Keratinocyte (primary cell): Measurements from ENCODE around the gene RCE1. TPM values are rescaled to one million over a fixed set of nuclear protein-coding genes. Genes with fewer than 3 reads are reported as not detected.
A peak's percentile ranks its signal among the peaks of the same experiment; 100 is the strongest.

Source experiments
- DNase-seq: peaks from one replicate; pipeline ENCODE4 v3.0.0-alpha.2; 2011; ENCODE audit warnings: low read depth, missing footprints, low spot score
- FAIRE-seq: peaks from 2 replicates; lab custom pipeline; 2011; peaks lifted over from hg19 to GRCh38; lab: Jason Lieb, UNC
- H2AFZ ChIP-seq: 2 replicates; pipeline ENCODE4 v1.6.0; 2012; ENCODE audit warnings: low read length, control low read depth, inconsistent platforms; ENCODE audit not compliant: control insufficient read depth
- H3K27ac ChIP-seq: 2 replicates; pipeline ENCODE4 v1.5.1; 2011; ENCODE audit warnings: low read length; ENCODE audit not compliant: control insufficient read depth, insufficient read depth
- H3K27me3 ChIP-seq: 3 replicates; pipeline ENCODE4 v1.6.0; 2011; ENCODE audit warnings: low read length; ENCODE audit not compliant: control insufficient read depth, insufficient read depth; ENCODE audit errors: extremely low read depth
- H3K36me3 ChIP-seq, 2 experiments: 2 replicates in 1 of 2; 3 replicates in 1 of 2; pipeline ENCODE4 v1.5.1; 2011; ENCODE audit warnings: low read length in 2 of 2, mild to moderate bottlenecking in 1 of 2; ENCODE audit not compliant: control insufficient read depth in 2 of 2, insufficient read depth in 2 of 2; ENCODE audit errors: extremely low read depth in 1 of 2
- H3K4me1 ChIP-seq: 3 replicates; pipeline ENCODE4 v1.5.1; 2011; ENCODE audit warnings: low read length; ENCODE audit not compliant: control insufficient read depth, insufficient read depth; ENCODE audit errors: extremely low read depth
- H3K4me2 ChIP-seq: 3 replicates; pipeline ENCODE4 v1.6.0; 2011; ENCODE audit warnings: low read depth, low read length; ENCODE audit not compliant: control insufficient read depth, insufficient read depth; ENCODE audit errors: extremely low read depth
- H3K4me3 ChIP-seq, 3 experiments: fragments of 200-600 bp in 1 of 3; sonication (generic) in 1 of 3; 2 replicates in 2 of 3; 3 replicates in 1 of 3; pipeline ENCODE4 v1.5.1; 2011 to 2016; ENCODE audit warnings: low read length in 3 of 3, mild to moderate bottlenecking in 3 of 3, control low read depth in 2 of 3, inconsistent platforms in 1 of 3, low read depth in 1 of 3, mixed read lengths in 1 of 3, mixed run types in 1 of 3, moderate library complexity in 1 of 3; ENCODE audit not compliant: control insufficient read depth in 2 of 3, insufficient read depth in 2 of 3; ENCODE audit errors: extremely low read depth in 1 of 3
- H3K79me2 ChIP-seq: 2 replicates; pipeline ENCODE4 v1.6.0; 2012; ENCODE audit warnings: low read length; ENCODE audit not compliant: control insufficient read depth, insufficient read depth
- H3K9ac ChIP-seq: 3 replicates; pipeline ENCODE4 v1.6.0; 2011; ENCODE audit warnings: low read length; ENCODE audit not compliant: control insufficient read depth, insufficient read depth; ENCODE audit errors: extremely low read depth
- H3K9me1 ChIP-seq: 3 replicates; pipeline ENCODE4 v1.6.0; 2011; ENCODE audit warnings: low read length; ENCODE audit not compliant: control insufficient read depth, insufficient read depth; ENCODE audit errors: extremely low read depth
- H3K9me3 ChIP-seq: 2 replicates; pipeline ENCODE4 v1.5.1; 2012; ENCODE audit warnings: low read depth, low read length; ENCODE audit not compliant: control insufficient read depth
- H4K20me1 ChIP-seq: 3 replicates; pipeline ENCODE4 v1.6.0; 2011; ENCODE audit warnings: low read length; ENCODE audit not compliant: control insufficient read depth, insufficient read depth; ENCODE audit errors: extremely low read depth
- CTCF ChIP-seq, 3 experiments: IDR thresholded peaks in 1 of 3; conservative IDR thresholded peaks in 1 of 3; optimal IDR thresholded peaks in 1 of 3; 2 replicates in 2 of 3; 3 replicates in 1 of 3; pipeline versions ENCODE3 to v1.5.1; 2011; ENCODE audit warnings: low read length in 3 of 3, mild to moderate bottlenecking in 3 of 3, moderate library complexity in 2 of 3, control low read depth in 1 of 3, inconsistent platforms in 1 of 3; ENCODE audit not compliant: insufficient read depth in 2 of 3; ENCODE audit errors: extremely low read depth in 1 of 3
- EZH2 ChIP-seq: IDR thresholded peaks from one replicate; pipeline ENCODE4 v1.6.1; 2012; ENCODE audit warnings: inconsistent platforms, mild to moderate bottlenecking, low read length, moderate library complexity
- dilution Hi-C: fragments of 300-500 bp; cut with MboI; formaldehyde crosslinking; loops from one replicate; pipeline ENCODE4 v1.7.0; 2020; ENCODE audit warnings: low sequenced_read_pairs; ENCODE audit not compliant: extremely low pct_ligation_motif_present
- polyA plus RNA-seq, 5 experiments: library from polyadenylated mRNA; depleted of rRNA in 3 of 5; stranded (reverse) in 3 of 5; stranded (forward) in 1 of 5; unstranded in 1 of 5; fragments of >200 nt; gene quantifications; 1 replicate in 1 of 5; 2 replicates in 3 of 5; 3 replicates in 1 of 5; pipeline versions ENCODE4 v1.2.1 to v1.2.3, GENCODE V29; 2011 to 2012; ENCODE audit warnings: missing spikeins in 2 of 5, low read depth in 1 of 5, low replicate concordance in 1 of 5

RCE1 gene
- polyA plus RNA-seq, 1 donor (not counting 4 experiments of a cell fraction or from before 2014, with no cell fraction given): 11.2 TPM

DNA sequence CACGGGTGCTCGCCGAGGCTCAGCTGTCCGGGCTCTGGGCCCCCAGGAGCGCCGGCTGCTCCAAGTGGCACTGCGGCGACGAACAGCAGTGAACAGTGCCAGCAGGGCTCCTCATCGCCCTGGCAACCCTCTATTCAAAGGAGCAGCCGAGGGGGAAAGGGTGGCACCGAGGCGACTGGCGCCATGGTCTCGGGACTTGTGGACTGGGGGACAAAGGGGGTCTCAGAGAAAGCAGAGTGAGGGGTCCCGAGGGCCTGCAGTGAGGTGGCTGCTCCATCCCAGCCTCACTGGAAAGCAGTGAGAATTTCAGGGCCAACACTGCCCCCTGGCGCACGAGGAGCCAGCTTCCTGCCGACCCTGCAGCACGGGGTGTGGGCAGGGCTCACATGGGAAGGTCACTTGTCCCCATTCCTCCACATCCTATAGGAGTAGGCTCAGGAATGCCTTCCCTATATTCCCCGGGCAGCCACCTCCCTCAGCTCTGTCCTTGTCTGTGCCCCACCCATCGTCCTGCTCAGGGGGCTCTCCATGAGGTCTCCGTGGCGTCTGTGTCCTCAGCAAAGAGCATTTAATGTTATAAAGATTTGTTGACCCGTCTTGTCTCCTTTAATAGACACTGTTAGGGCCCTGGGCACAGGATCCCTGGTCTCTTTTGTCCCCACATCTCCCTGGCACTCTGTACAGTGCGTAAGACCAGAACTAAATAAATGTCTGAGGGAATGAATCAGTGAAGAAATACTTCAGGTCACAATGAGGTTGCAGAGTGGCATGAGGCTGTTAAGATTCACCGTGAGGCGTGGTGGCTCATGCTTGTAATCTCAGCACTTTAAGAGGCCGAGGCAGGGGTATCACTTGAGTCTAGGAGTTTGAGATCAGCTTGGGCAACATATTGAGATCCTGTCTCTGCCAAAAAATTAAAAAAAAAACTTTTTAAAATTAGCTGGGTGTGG lies 40.0 kb downstream of the RCE1 start:
- FAIRE-seq (peak; percentile 73), DNase-seq (no peak)
- H3K27ac ChIP-seq: peak overlapping the region; percentile 50
- peaks cover 13% of the 10 kb centered on the region for H3K79me2 ChIP-seq
- H3K27me3 ChIP-seq: no peaks in the 10 kb centered on the region
- H2AFZ ChIP-seq: no peak overlapping the region
- H3K4me2 ChIP-seq: peak overlapping the region; percentile 58
- H3K4me3 ChIP-seq: no peak overlapping the region
- H4K20me1 ChIP-seq: peaks cover 22% of the 10 kb centered on the region
- no peaks in the 10 kb centered on the region for H3K9me3 ChIP-seq
- H3K4me1 ChIP-seq: peaks cover 48% of the 10 kb centered on the region
- dilution Hi-C loops: no loop called here
- H3K9ac ChIP-seq: peak overlapping the region; percentile 49
- H3K36me3 ChIP-seq: peaks cover 5 to 17% of the 10 kb centered on the region in 2 experiments
- peaks cover 6% of the 10 kb centered on the region for H3K9me1 ChIP-seq
- no peak for TF ChIP-seq EZH2
- TF ChIP-seq CTCF (optimal IDR thresholded peaks at IDR 0.05 in 1 of 3, IDR thresholded peaks at IDR 0.05 in 1 of 3, conservative IDR thresholded peaks at IDR 0.05 in 1 of 3; ENCODE audit: extremely low read depth in 1 of 3, insufficient read depth in 2 of 3, low read length in 3 of 3): peak; percentile 82 to 95 (median 90)

DNA sequence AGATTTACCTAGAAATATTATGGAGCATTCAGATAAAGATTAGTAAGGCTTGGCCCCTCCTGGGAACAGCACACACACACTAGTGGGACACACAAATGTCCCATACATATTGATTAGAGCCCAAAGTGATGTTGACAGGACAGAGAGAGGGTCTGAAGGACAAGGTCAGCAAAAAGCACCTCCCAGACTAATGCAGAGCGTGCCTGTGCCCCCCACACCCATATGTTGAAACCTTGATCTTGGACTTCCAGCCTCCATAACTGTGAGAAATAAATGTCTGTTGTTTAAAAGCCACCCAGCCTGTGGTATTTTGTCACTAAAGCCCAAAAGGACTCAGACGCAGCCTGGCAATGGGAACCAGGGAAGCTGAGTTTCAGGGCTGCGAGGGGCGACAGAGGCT lies 41.2 kb downstream of the RCE1 start:
- no peak overlapping the region for H3K9ac ChIP-seq
- no peak overlapping the region for H2AFZ ChIP-seq
- H3K4me1 ChIP-seq: peaks cover 39% of the 10 kb centered on the region
- no peaks in the 10 kb centered on the region for H3K27me3 ChIP-seq
- FAIRE-seq (no peak), DNase-seq (no peak)
- dilution Hi-C loops: no loop called here
- peaks cover 18% of the 10 kb centered on the region for H4K20me1 ChIP-seq
- no peak overlapping the region for H3K4me3 ChIP-seq
- H3K4me2 ChIP-seq: no peak overlapping the region
- peaks cover 6% of the 10 kb centered on the region for H3K9me1 ChIP-seq
- H3K79me2 ChIP-seq: peaks cover 7% of the 10 kb centered on the region
- H3K27ac ChIP-seq: no peak overlapping the region
- H3K36me3 ChIP-seq: peaks cover 7 to 15% of the 10 kb centered on the region in 2 experiments
- no peaks in the 10 kb centered on the region for H3K9me3 ChIP-seq
- TF ChIP-seq CTCF (optimal IDR thresholded peaks at IDR 0.05 in 1 of 3, IDR thresholded peaks at IDR 0.05 in 1 of 3, conservative IDR thresholded peaks at IDR 0.05 in 1 of 3; ENCODE audit: extremely low read depth in 1 of 3, insufficient read depth in 2 of 3, low read length in 3 of 3) (no peak), EZH2 (no peak)
